MM.1S (cell line): ENCODE data around the gene AGAP1.

Experiments
- DNase-seq: peaks from one replicate; pipeline ENCODE4 v3.0.0-alpha.2; 2015
- H2AFZ ChIP-seq: fragments of 300-600 bp; sonication (generic); 2 replicates; pipeline ENCODE4 v1.6.0; 2016; ENCODE audit warnings: antibody characterized with exemption, low read length
- H3F3A ChIP-seq: fragments of 300-600 bp; sonication (generic); 2 replicates; pipeline ENCODE4 v1.6.1; 2016; ENCODE audit warnings: mild to moderate bottlenecking, antibody characterized with exemption, low read length, moderate library complexity, mixed read lengths; ENCODE audit not compliant: insufficient read depth
- H3K27ac ChIP-seq: fragments of 300-600 bp; sonication (generic); 2 replicates; pipeline ENCODE4 v1.5.1; 2016; ENCODE audit warnings: mild to moderate bottlenecking, low read length
- H3K27me3 ChIP-seq: fragments of 300-600 bp; sonication (generic); replicated peaks from 2 replicates; pipeline ENCODE4 v1.6.0; 2016; ENCODE audit warnings: low read length; ENCODE audit not compliant: insufficient read depth
- H3K36me3 ChIP-seq: fragments of 300-600 bp; sonication (generic); replicated peaks from 2 replicates; pipeline ENCODE4 v1.6.1; 2016; ENCODE audit warnings: mild to moderate bottlenecking, low read length, mixed read lengths; ENCODE audit not compliant: insufficient read depth
- H3K4me1 ChIP-seq: fragments of 300-600 bp; sonication (generic); 2 replicates; pipeline ENCODE4 v1.6.1; 2016; ENCODE audit warnings: low read length, mixed read lengths
- H3K4me2 ChIP-seq: fragments of 300-600 bp; sonication (generic); 2 replicates; pipeline ENCODE4 v1.6.0; 2016; ENCODE audit warnings: low read depth, low read length
- H3K4me3 ChIP-seq: fragments of 300-600 bp; sonication (generic); 2 replicates; pipeline ENCODE4 v1.5.1; 2016; ENCODE audit warnings: low read length, mixed read lengths
- H3K79me2 ChIP-seq: fragments of 300-600 bp; sonication (generic); 2 replicates; pipeline ENCODE4 v1.6.1; 2016; ENCODE audit warnings: mixed run types, low read length, mixed read lengths
- H3K9ac ChIP-seq: fragments of 300-600 bp; sonication (generic); 2 replicates; pipeline ENCODE4 v1.6.1; 2016; ENCODE audit warnings: low read length, mixed read lengths
- H3K9me2 ChIP-seq: fragments of 300-600 bp; sonication (generic); replicated peaks from 2 replicates; pipeline ENCODE4 v1.6.1; 2016; ENCODE audit warnings: mild to moderate bottlenecking, low read length, mixed read lengths; ENCODE audit not compliant: insufficient read depth
- H3K9me3 ChIP-seq: fragments of 300-600 bp; sonication (generic); replicated peaks from 2 replicates; pipeline ENCODE4 v1.6.1; 2016; ENCODE audit warnings: mild to moderate bottlenecking, low read length, mixed read lengths; ENCODE audit not compliant: insufficient read depth
- H4K20me1 ChIP-seq: fragments of 300-600 bp; sonication (generic); 2 replicates; pipeline ENCODE4 v1.6.1; 2016; ENCODE audit warnings: mild to moderate bottlenecking, low read length, moderate library complexity, mixed read lengths; ENCODE audit not compliant: insufficient read depth
- CTCF ChIP-seq: fragments of 300-600 bp; sonication (generic); IDR thresholded peaks from 2 replicates; pipeline ENCODE4 v1.5.1; 2016; ENCODE audit warnings: antibody characterized with exemption, low read length, mixed read lengths
- EZH2 ChIP-seq: fragments of 300-600 bp; sonication (generic); optimal IDR thresholded peaks from 2 replicates; pipeline ENCODE3; 2017; ENCODE audit warnings: low read depth, mild to moderate bottlenecking, antibody characterized with exemption, low read length, mixed read lengths
- EZH2phosphoT487 ChIP-seq: fragments of 300-600 bp; sonication (generic); IDR thresholded peaks from 2 replicates; pipeline ENCODE4 v1.6.1; 2018; ENCODE audit warnings: antibody characterized with exemption, low read length

AGAP1 gene

GRCh38 chr2:235864733-235865515 is 371.1 kb downstream of the AGAP1 start:
- H3K79me2 ChIP-seq, result 0 out of 2 replicates have a peak, but pooled peaks cover 3% of the 10 kb centered on the region
- H3K9me3 ChIP-seq, result no peaks in the 10 kb centered on the region
- H3K4me3 ChIP-seq, result no peak overlapping the region
- H3K27me3 ChIP-seq, result no peaks in the 10 kb centered on the region
- H3F3A ChIP-seq, result no peaks in the 10 kb centered on the region
- H3K36me3 ChIP-seq, result no peaks in the 10 kb centered on the region
- H3K9me2 ChIP-seq, result no peaks in the 10 kb centered on the region
- no peak for DNase-seq
- H3K4me1 ChIP-seq, result no peaks in the 10 kb centered on the region
- no peak overlapping the region for H3K4me2 ChIP-seq
- no peaks in the 10 kb centered on the region for H4K20me1 ChIP-seq
- no peak overlapping the region for H3K9ac ChIP-seq
- no peak overlapping the region for H2AFZ ChIP-seq
- H3K27ac ChIP-seq, result no peak overlapping the region
- TF ChIP-seq EZH2phosphoT487 (no peak), EZH2 (no peak), CTCF (no peak)

GRCh38 chr2:235866373-235866772 is 372.5 kb downstream of the AGAP1 start:
- H3K9me3 ChIP-seq, result no peaks in the 10 kb centered on the region
- H3K79me2 ChIP-seq, result 0 out of 2 replicates have a peak, but pooled peaks cover 3% of the 10 kb centered on the region
- H3K4me1 ChIP-seq, result no peaks in the 10 kb centered on the region
- no peaks in the 10 kb centered on the region for H4K20me1 ChIP-seq
- no peak overlapping the region for H3K27ac ChIP-seq
- H3K4me2 ChIP-seq, result no peak overlapping the region
- H3K9me2 ChIP-seq, result no peaks in the 10 kb centered on the region
- no peaks in the 10 kb centered on the region for H3K36me3 ChIP-seq
- no peak overlapping the region for H3K9ac ChIP-seq
- H3K27me3 ChIP-seq, result no peaks in the 10 kb centered on the region
- H3K4me3 ChIP-seq, result no peak overlapping the region
- TF ChIP-seq EZH2phosphoT487 (no peak), EZH2 (no peak), CTCF (no peak)
- H2AFZ ChIP-seq, result no peak overlapping the region
- H3F3A ChIP-seq, result no peaks in the 10 kb centered on the region
- DNase-seq, result no peak

- no peak for TF ChIP-seq EZH2
- no peak for TF ChIP-seq EZH2phosphoT487
- TF ChIP-seq CTCF, result no peak
- Histone ChIP-seq H3K9me3 (no peaks in the 10 kb centered on the region), H3K36me3 (no peaks in the 10 kb centered on the region), H3K79me2 (0 out of 2 replicates have a peak, but pooled peaks cover 3% of the 10 kb centered on the region), H3K4me1 (no peaks in the 10 kb centered on the region), H3K27me3 (no peaks in the 10 kb centered on the region), H4K20me1 (no peaks in the 10 kb centered on the region), H3K9ac (no peak overlapping the region), H3K9me2 (no peaks in the 10 kb centered on the region), H3K4me3 (no peak overlapping the region), H2AFZ (no peak overlapping the region), H3K4me2 (no peak overlapping the region), H3K27ac (no peak overlapping the region), H3F3A (no peaks in the 10 kb centered on the region)
- no peak for DNase-seq
These were observed 374.4 kb downstream of the AGAP1 start for GRCh38 chr2:235868224-235868623.
